H1 (cell line): ENCODE data around the gene DLX4. TPM values are rescaled to one million over a fixed set of nuclear protein-coding genes. Genes with fewer than 3 reads are reported as not detected.

ENCODE experiments used
- CTCF ChIA-PET: fragments of 300-600 bp; sonication (Branson Sonifier 250); formaldehyde crosslinking; loops from one replicate; lab custom pipeline; 2021; ENCODE audit not compliant: partially characterized antibody; lab: Charles Lee
- POLR2A ChIA-PET: fragments of 300-600 bp; sonication (Branson Sonifier 250); formaldehyde crosslinking; loops from one replicate; lab custom pipeline; 2021; ENCODE audit warnings: inconsistent platforms; ENCODE audit not compliant: partially characterized antibody; lab: Charles Lee
- DNase-seq, 2 experiments: peaks; one replicate each; pipeline versions ENCODE4 v3.0.0 to v3.0.0-alpha.2; 2010 to 2022; ENCODE audit warnings: low spot score in 2 of 2, low read depth in 1 of 2, mixed read lengths in 1 of 2
- FAIRE-seq: peaks from 2 replicates; lab custom pipeline; 2011; peaks lifted over from hg19 to GRCh38; lab: Jason Lieb, UNC
- H2AFZ ChIP-seq: 2 replicates; pipeline ENCODE4 v1.8.1; 2012; ENCODE audit warnings: low read length, inconsistent platforms
- H2AK5ac ChIP-seq: 2 replicates; pipeline ENCODE4 v1.6.1; 2013; ENCODE audit warnings: low read depth, low read length
- H2BK120ac ChIP-seq: replicated peaks from 2 replicates; pipeline ENCODE3; 2013; ENCODE audit warnings: low read depth, low read length, inconsistent platforms
- H2BK12ac ChIP-seq: 2 replicates; pipeline ENCODE4 v1.6.1; 2013; ENCODE audit warnings: low read depth, low read length
- H2BK15ac ChIP-seq: 2 replicates; pipeline ENCODE4 v1.6.1; 2013; ENCODE audit warnings: low read length
- H2BK20ac ChIP-seq: 2 replicates; pipeline ENCODE4 v1.6.1; 2013; ENCODE audit warnings: low read length
- H2BK5ac ChIP-seq: 2 replicates; pipeline ENCODE4 v1.6.1; 2013; ENCODE audit warnings: low read depth, low read length
- H3K14ac ChIP-seq: 2 replicates; pipeline ENCODE4 v1.6.1; 2013; ENCODE audit warnings: inconsistent platforms; ENCODE audit not compliant: insufficient read length
- H3K18ac ChIP-seq: 2 replicates; pipeline ENCODE4 v1.6.1; 2013; ENCODE audit warnings: low read length; ENCODE audit errors: extremely low read depth
- H3K23ac ChIP-seq: 2 replicates; pipeline ENCODE4 v1.6.1; 2013; ENCODE audit warnings: inconsistent platforms; ENCODE audit not compliant: insufficient read length
- H3K23me2 ChIP-seq: 2 replicates; pipeline ENCODE4 v1.6.1; 2013; ENCODE audit warnings: low read depth, low read length
- H3K27ac ChIP-seq: 2 replicates; pipeline ENCODE4 v1.6.1; 2011; ENCODE audit warnings: low read depth, low read length, inconsistent platforms
- H3K27me3 ChIP-seq, 4 experiments: replicated peaks in 1 of 4; 1 replicate in 1 of 4; 2 replicates in 3 of 4; pipeline versions ENCODE4 v1.6.1 to v1.8.1; 2011 to 2013; ENCODE audit warnings: low read length in 3 of 4, mild to moderate bottlenecking in 3 of 4, inconsistent platforms in 2 of 4, mixed read lengths in 2 of 4, moderate library complexity in 1 of 4; ENCODE audit not compliant: control insufficient read depth in 3 of 4, insufficient read depth in 3 of 4; ENCODE audit errors: extremely low read depth in 1 of 4
- H3K36me3 ChIP-seq, 4 experiments: 2 replicates each; pipeline versions ENCODE4 v1.6.1 to v1.8.1; 2011 to 2013; ENCODE audit warnings: mild to moderate bottlenecking in 4 of 4, low read length in 3 of 4, moderate library complexity in 2 of 4, control low read depth in 1 of 4, inconsistent platforms in 1 of 4; ENCODE audit not compliant: insufficient read depth in 4 of 4, control insufficient read depth in 2 of 4
- H3K4ac ChIP-seq: replicated peaks from 2 replicates; pipeline ENCODE3; 2013; ENCODE audit warnings: low read length, low read depth, mixed read lengths, inconsistent platforms; ENCODE audit not compliant: insufficient read length
- H3K4me1 ChIP-seq, 4 experiments: replicated peaks in 1 of 4; 1 replicate in 1 of 4; 2 replicates in 3 of 4; pipeline versions ENCODE4 v1.6.1 to v1.8.1; 2011 to 2013; ENCODE audit warnings: low read length in 3 of 4, inconsistent platforms in 2 of 4, mixed read lengths in 1 of 4; ENCODE audit not compliant: insufficient read depth in 4 of 4, control insufficient read depth in 3 of 4
- H3K4me2 ChIP-seq, 2 experiments: 2 replicates each; pipeline versions ENCODE4 v1.6.1 to v1.8.1; 2011 to 2013; ENCODE audit warnings: low read depth in 2 of 2, low read length in 2 of 2, control low read depth in 1 of 2, inconsistent platforms in 1 of 2, mild to moderate bottlenecking in 1 of 2; ENCODE audit not compliant: insufficient read depth in 1 of 2
- H3K4me3 ChIP-seq, 4 experiments: fragments of 200-600, 300-600 bp in 1 of 4; sonication (generic), shearing (Covaris generic), sonication (Bioruptor Twin) in 1 of 4; 2 replicates each; pipeline versions ENCODE4 v1.5.1 to v1.8.1; 2011 to 2016; ENCODE audit warnings: low read length in 4 of 4, low read depth in 3 of 4, control low read depth in 2 of 4, inconsistent platforms in 2 of 4, mild to moderate bottlenecking in 2 of 4, mixed read lengths in 1 of 4, moderate library complexity in 1 of 4; ENCODE audit not compliant: insufficient read depth in 2 of 4; ENCODE audit errors: extremely low read depth in 1 of 4
- H3K56ac ChIP-seq: replicated peaks from 2 replicates; pipeline ENCODE3; 2013; ENCODE audit warnings: low read depth, mild to moderate bottlenecking, mixed read lengths, low read length, inconsistent platforms; ENCODE audit not compliant: insufficient read length
- H3K79me1 ChIP-seq: 2 replicates; pipeline ENCODE4 v1.6.1; 2013; ENCODE audit warnings: low read depth, low read length, control low read depth
- H3K79me2 ChIP-seq, 2 experiments: 2 replicates each; pipeline versions ENCODE4 v1.6.1 to v1.8.1; 2012 to 2013; ENCODE audit warnings: low read length in 2 of 2, mild to moderate bottlenecking in 2 of 2, inconsistent platforms in 1 of 2; ENCODE audit not compliant: insufficient read depth in 2 of 2, control insufficient read depth in 1 of 2
- H3K9ac ChIP-seq, 4 experiments: replicated peaks in 1 of 4; 1 replicate in 1 of 4; 2 replicates in 3 of 4; pipeline versions ENCODE4 v1.6.1 to v1.8.1; 2011 to 2013; ENCODE audit warnings: low read depth in 3 of 4, low read length in 3 of 4, control low read depth in 2 of 4, mild to moderate bottlenecking in 2 of 4, moderate library complexity in 2 of 4, inconsistent platforms in 1 of 4; ENCODE audit errors: extremely low read depth in 1 of 4
- H3K9me3 ChIP-seq, 2 experiments: 2 replicates each; pipeline versions ENCODE4 v1.6.1 to v1.8.1; 2012 to 2013; ENCODE audit warnings: mild to moderate bottlenecking in 2 of 2, moderate library complexity in 2 of 2, control low read depth in 1 of 2, inconsistent platforms in 1 of 2, low read depth in 1 of 2, low read length in 1 of 2, mixed read lengths in 1 of 2; ENCODE audit not compliant: insufficient read depth in 2 of 2
- H4K20me1 ChIP-seq, 2 experiments: replicated peaks in 1 of 2; 2 replicates each; pipeline versions ENCODE3 to v1.8.1; 2011 to 2013; ENCODE audit warnings: inconsistent platforms in 2 of 2, low read length in 2 of 2, mild to moderate bottlenecking in 1 of 2; ENCODE audit not compliant: insufficient read depth in 2 of 2, control insufficient read depth in 1 of 2
- H4K5ac ChIP-seq: 2 replicates; pipeline ENCODE4 v1.6.1; 2013; ENCODE audit warnings: low read length, low read depth, mixed read lengths, inconsistent platforms; ENCODE audit not compliant: insufficient read length
- H4K8ac ChIP-seq: 2 replicates; pipeline ENCODE4 v1.8.0; 2013; ENCODE audit warnings: mild to moderate bottlenecking, moderate library complexity, low read length, inconsistent platforms; ENCODE audit not compliant: insufficient read depth; ENCODE audit errors: extremely low read depth
- H4K91ac ChIP-seq: replicated peaks from 2 replicates; pipeline ENCODE3; 2013; ENCODE audit warnings: low read length, mixed read lengths, inconsistent platforms; ENCODE audit not compliant: insufficient read length
- EZH2 ChIP-seq: fragments of 200-600 bp; sonication (generic); IDR thresholded peaks from 2 replicates; pipeline ENCODE4 v1.7.1; 2012; ENCODE audit warnings: low read depth, mild to moderate bottlenecking, moderate library complexity, low read length, inconsistent platforms; ENCODE audit not compliant: severe bottlenecking
- SUZ12 ChIP-seq: fragments of 200-600 bp; sonication (generic); IDR thresholded peaks from 2 replicates; pipeline ENCODE4 v1.6.1; 2012; ENCODE audit warnings: mild to moderate bottlenecking, inconsistent platforms, low read length, moderate library complexity, mixed read lengths
- WGBS, 2 experiments: shearing (Covaris generic) in 1 of 2; methylation state at CpG; one replicate each; pipeline versions ENCODE4 v1.1.6 to v1.1.7; 2013 to 2015; ENCODE audit warnings: low lambda C conversion rate in 2 of 2, mixed read lengths in 2 of 2, inconsistent platforms in 1 of 2, low coverage in 1 of 2, missing lambda C conversion rate in 1 of 2; ENCODE audit not compliant: insufficient replicate concordance in 2 of 2, insufficient coverage in 1 of 2, insufficient read length in 1 of 2; ENCODE audit errors: extremely low coverage in 1 of 2, missing lambda C conversion rate in 1 of 2; 5-methylcytosine and 5-hydroxymethylcytosine counted together
- polyA plus RNA-seq, 7 experiments: library from polyadenylated mRNA; depleted of rRNA in 3 of 7; stranded (reverse) in 5 of 7; unstranded in 2 of 7; fragments of >200 nt in 5 of 7; fragments of 200-250 nt in 2 of 7; gene quantifications; 1 replicate in 5 of 7; 2 replicates in 1 of 7; 4 replicates in 1 of 7; pipeline versions ENCODE4 v1.2.1 to v1.2.3, GENCODE V29; 2011 to 2013; ENCODE audit warnings: missing spikeins in 2 of 7, mixed read lengths in 2 of 7
- total RNA-seq: library from RNA; stranded (reverse); fragmentation: NEBNext Ultra II Directional; extraction: Animal tissue kit (Norgen Biotek cat#: 25700); gene quantifications from 2 replicates; pipeline ENCODE4 v1.2.1, GENCODE V29; 2021

The DLX4 gene
- total and polyA plus RNA-seq, 2 of the 8 experiments (the other 6 are each of a cell fraction or from before 2014, with no cell fraction given): 0.67 to 0.80 TPM

- H3K27me3 ChIP-seq: peaks cover 19 to 53% (median 40%) of the 10 kb centered on the region in 4 experiments
- no peak overlapping the region for H3K4ac ChIP-seq
- H2BK15ac ChIP-seq: no peak overlapping the region
- peaks cover 3 to 25% (median 17%) of the 10 kb centered on the region in 4 experiments for H3K4me1 ChIP-seq
- no peaks in the 10 kb centered on the region; the same call in 1 of the 2 replicates for H3K23me2 ChIP-seq
- H2BK12ac ChIP-seq: no peak overlapping the region
- no peak overlapping the region for H2AK5ac ChIP-seq
- no peak overlapping the region for H3K27ac ChIP-seq
- H3K79me2 ChIP-seq: no peaks in the 10 kb centered on the region
- ChIA-PET CTCF (interaction anchor here (0.8 to 15.2 kb wide), 21 partner anchors 12 to 276 kb away, joined by 3 to 398 read pairs (median 4); partner anchors contain the start of gene DLX3), POLR2A (interaction anchor here (1.3 to 1.4 kb wide), 3 partner anchors 16 to 81 kb away, joined by 3 to 5 read pairs (median 4); partner anchors contain the start of gene DLX3)
- H3K4me2 ChIP-seq: no peak overlapping the region; a peak in 1 of 4 replicates
- no peak overlapping the region for H3K14ac ChIP-seq
- H3K56ac ChIP-seq: no peak overlapping the region
- 64% methylated on average over 13 of the region's 13 CpGs; no CpG with 5 or more reads in 1 of the 2 experiments for WGBS, 2 experiments
- no peak overlapping the region for H3K4me3 ChIP-seq
- H2BK120ac ChIP-seq: no peak overlapping the region
- no peak overlapping the region for H2BK20ac ChIP-seq
- H3K9ac ChIP-seq: no peak overlapping the region
- peaks cover 2 to 3% of the 10 kb centered on the region in 2 experiments for H4K20me1 ChIP-seq
- FAIRE-seq: no peak
- H3K23ac ChIP-seq: no peak overlapping the region
- no peak overlapping the region for H4K5ac ChIP-seq
- no peak overlapping the region; the same call in 1 of the 2 replicates for H3K18ac ChIP-seq
- H3K79me1 ChIP-seq: no peaks in the 10 kb centered on the region
- no peak overlapping the region for H2BK5ac ChIP-seq
- H3K36me3 ChIP-seq: no peaks in the 10 kb centered on the region
- TF ChIP-seq EZH2 (no peak), SUZ12 (0 out of 2 replicates have a peak, but pooled peaks have one; percentile 4)
- no peak overlapping the region for H4K91ac ChIP-seq
- H4K8ac ChIP-seq: no peak overlapping the region
- no peak for DNase-seq
- H3K9me3 ChIP-seq: no peaks in the 10 kb centered on the region; a peak in 1 of 4 replicates
- H2AFZ ChIP-seq: no peak overlapping the region
These were observed 9.5 kb downstream of the DLX4 start for GRCh38 chr17:49978501-49978900.
